Urinary bladder (tissue), 4 donors: Measurements from ENCODE around the gene RNF43. TPM values are rescaled to one million over a fixed set of nuclear protein-coding genes. Genes with fewer than 3 reads are reported as not detected.

Source experiments
- DNase-seq: peaks from one replicate; pipeline ENCODE4 v3.0.0-alpha.2; 2015; ENCODE audit errors: extremely low spot score
- H3K27ac ChIP-seq: one replicate; pipeline ENCODE4 v1.5.1; 2013; ENCODE audit warnings: low read depth, mild to moderate bottlenecking, moderate library complexity
- H3K36me3 ChIP-seq: one replicate; pipeline ENCODE4 v1.6.1; 2013; ENCODE audit warnings: mild to moderate bottlenecking, moderate library complexity; ENCODE audit not compliant: insufficient read depth
- H3K4me1 ChIP-seq: one replicate; pipeline ENCODE4 v1.6.1; 2013; ENCODE audit warnings: mild to moderate bottlenecking, moderate library complexity; ENCODE audit not compliant: insufficient read depth
- H3K4me3 ChIP-seq: one replicate; pipeline ENCODE4 v1.5.1; 2013; ENCODE audit warnings: low read depth, low read length
- WGBS: extraction: QIAGEN DNeasy Blood & Tissue Kit; methylation state at CpG from one replicate; pipeline ENCODE4 v1.1.7; 2013; 5-methylcytosine and 5-hydroxymethylcytosine counted together
- polyA plus RNA-seq: library from polyadenylated mRNA; stranded (reverse); fragments of 200-250 nt; gene quantifications from one replicate; pipeline ENCODE4 v1.2.3, GENCODE V29; 2013
- total RNA-seq: library from RNA; depleted of rRNA; stranded (reverse); fragments of >200 nt; gene quantifications from one replicate; pipeline ENCODE4 v1.2.3, GENCODE V29; 2014
- donor health status: healthy with polysubstance abuse.
- donor health status: healthy.

RNF43 gene
- total and polyA plus RNA-seq, 2 donors = 1.2 to 2.2 TPM

- Histone ChIP-seq H3K4me3 (no peak overlapping the region), H3K27ac (no peak overlapping the region), H3K4me1 (no peaks in the 10 kb centered on the region), H3K36me3 (no peaks in the 10 kb centered on the region)
- no peak for DNase-seq
- WGBS = 72% methylated on average over 6 of the region's 6 CpGs
These were observed 1.8 kb downstream of the RNF43 start for GRCh38 chr17:58415371-58416055.

- WGBS = 87% methylated on average over 3 of the region's 3 CpGs
- Histone ChIP-seq H3K27ac (no peak overlapping the region), H3K4me3 (no peak overlapping the region), H3K4me1 (no peaks in the 10 kb centered on the region), H3K36me3 (no peaks in the 10 kb centered on the region)
- no peak for DNase-seq
These were observed 2.7 kb downstream of the RNF43 start for GRCh38 chr17:58414596-58414997.

GRCh38 chr17:58413684-58414083 is 3.6 kb downstream of the RNF43 start:
- 53% methylated on average over 2 of the region's 2 CpGs for WGBS
- H3K4me3 ChIP-seq = no peak overlapping the region
- no peak for DNase-seq
- H3K36me3 ChIP-seq = no peaks in the 10 kb centered on the region
- H3K4me1 ChIP-seq = no peaks in the 10 kb centered on the region
- H3K27ac ChIP-seq = peak overlapping the region; percentile 23

- H3K27ac ChIP-seq = no peak overlapping the region
- H3K4me1 ChIP-seq = no peaks in the 10 kb centered on the region
- no peak overlapping the region for H3K4me3 ChIP-seq
- H3K36me3 ChIP-seq = no peaks in the 10 kb centered on the region
- 60% methylated on average over 3 of the region's 3 CpGs for WGBS
- DNase-seq = no peak
These were observed 4.3 kb downstream of the RNF43 start for GRCh38 chr17:58412961-58413586.

- Histone ChIP-seq H3K4me1 (no peaks in the 10 kb centered on the region), H3K4me3 (no peak overlapping the region), H3K36me3 (no peaks in the 10 kb centered on the region), H3K27ac (no peak overlapping the region)
- WGBS = 93% methylated on average over 1 of the region's 1 CpG
- DNase-seq = no peak
These were observed 5.2 kb downstream of the RNF43 start for GRCh38 chr17:58412064-58412703.

- no peaks in the 10 kb centered on the region for H3K4me1 ChIP-seq
- H3K27ac ChIP-seq = no peak overlapping the region
- no peaks in the 10 kb centered on the region for H3K36me3 ChIP-seq
- 49% methylated on average over 1 of the region's 1 CpG for WGBS
- DNase-seq = no peak
- H3K4me3 ChIP-seq = no peak overlapping the region
These were observed 5.9 kb downstream of the RNF43 start for GRCh38 chr17:58411408-58411894.

- no peak overlapping the region for H3K27ac ChIP-seq
- no peak for DNase-seq
- no peaks in the 10 kb centered on the region for H3K36me3 ChIP-seq
- H3K4me3 ChIP-seq = no peak overlapping the region
- no peaks in the 10 kb centered on the region for H3K4me1 ChIP-seq
These were observed 6.5 kb downstream of the RNF43 start for GRCh38 chr17:58410714-58411407.

GRCh38 chr17:58409432-58409831 is 7.9 kb downstream of the RNF43 start:
- H3K36me3 ChIP-seq = no peaks in the 10 kb centered on the region
- 85% methylated on average over 5 of the region's 5 CpGs for WGBS
- H3K4me1 ChIP-seq = no peaks in the 10 kb centered on the region
- no peak for DNase-seq
- H3K27ac ChIP-seq = no peak overlapping the region
- H3K4me3 ChIP-seq = no peak overlapping the region

GRCh38 chr17:58403311-58403710 is 14.0 kb downstream of the RNF43 start:
- H3K4me3 ChIP-seq = no peak overlapping the region
- WGBS = 61% methylated on average over 6 of the region's 6 CpGs
- no peak overlapping the region for H3K27ac ChIP-seq
- no peaks in the 10 kb centered on the region for H3K4me1 ChIP-seq
- no peaks in the 10 kb centered on the region for H3K36me3 ChIP-seq
- no peak for DNase-seq

- Histone ChIP-seq H3K4me3 (no peak overlapping the region), H3K27ac (no peak overlapping the region), H3K36me3 (no peaks in the 10 kb centered on the region), H3K4me1 (no peaks in the 10 kb centered on the region)
- DNase-seq = no peak
- 62% methylated on average over 1 of the region's 1 CpG for WGBS
These were observed 14.7 kb downstream of the RNF43 start for GRCh38 chr17:58402679-58403078.

GRCh38 chr17:58402047-58402446 is 15.3 kb downstream of the RNF43 start:
- no peak overlapping the region for H3K4me3 ChIP-seq
- H3K4me1 ChIP-seq = no peaks in the 10 kb centered on the region
- H3K36me3 ChIP-seq = no peaks in the 10 kb centered on the region
- DNase-seq = no peak
- no peak overlapping the region for H3K27ac ChIP-seq

GRCh38 chr17:58401287-58401686 is 16.0 kb downstream of the RNF43 start:
- no peaks in the 10 kb centered on the region for H3K4me1 ChIP-seq
- H3K4me3 ChIP-seq = no peak overlapping the region
- no peaks in the 10 kb centered on the region for H3K36me3 ChIP-seq
- no peak for DNase-seq
- H3K27ac ChIP-seq = no peak overlapping the region
- WGBS = 70% methylated on average over 2 of the region's 2 CpGs

- DNase-seq = no peak
- Histone ChIP-seq H3K36me3 (no peaks in the 10 kb centered on the region), H3K4me3 (no peak overlapping the region), H3K27ac (no peak overlapping the region), H3K4me1 (no peaks in the 10 kb centered on the region)
These were observed 16.5 kb downstream of the RNF43 start for GRCh38 chr17:58400826-58401225.

GRCh38 chr17:58399974-58400373 is 17.4 kb downstream of the RNF43 start:
- Histone ChIP-seq H3K4me3 (no peak overlapping the region), H3K36me3 (no peaks in the 10 kb centered on the region)
- 70% methylated on average over 3 of the region's 3 CpGs for WGBS

More at GRCh38 chr17:58399974-58400373, 17.4 kb downstream of the RNF43 start:
- Histone ChIP-seq H3K27ac (no peak overlapping the region), H3K4me1 (no peaks in the 10 kb centered on the region)
- no peak for DNase-seq
